ENCODE results near the gene PALMD. TPM values are rescaled to one million over a fixed set of nuclear protein-coding genes. Genes with fewer than 3 reads are reported as not detected.

The PALMD gene
- total and polyA plus RNA-seq, 4 donors, result 12.1 to 42.5 (median 14.5) TPM

DNA sequence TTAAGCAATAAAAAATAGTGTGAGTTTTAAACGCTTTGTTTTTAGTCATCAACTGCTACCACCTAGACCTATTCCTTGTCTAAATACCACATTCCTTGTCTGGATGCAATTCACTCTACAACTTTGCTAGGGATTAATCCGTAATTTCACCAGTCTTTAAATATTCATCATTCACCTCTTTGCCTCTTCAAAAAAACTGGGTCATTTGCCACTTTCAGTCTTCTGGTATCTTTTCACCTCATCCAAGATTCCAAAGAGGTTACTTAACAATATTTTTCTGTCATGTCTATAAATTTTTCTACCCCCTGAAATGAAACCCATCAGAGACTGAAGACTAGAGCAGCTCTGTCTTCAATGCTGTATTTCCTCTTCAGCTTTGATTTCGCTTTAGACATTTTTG is 9.5 kb downstream of the PALMD start:
- 90% methylated on average over 2 of the region's 3 CpGs for WGBS (ENCODE audit: insufficient coverage)
- H3K27me3 ChIP-seq (ENCODE audit: control insufficient read depth, insufficient read depth, low read length), result no peaks in the 10 kb centered on the region
- H3K36me3 ChIP-seq (ENCODE audit: control insufficient read depth, insufficient read depth, low read length), result no peaks in the 10 kb centered on the region
- DNase-seq (ENCODE audit: low read depth in 4 of 6, low spot score in 6 of 6), result no peak
- H3K4me1 ChIP-seq (ENCODE audit: control insufficient read depth, insufficient read depth, low read length), result no peaks in the 10 kb centered on the region
- peaks cover 1% of the 10 kb centered on the region for H3K9me3 ChIP-seq (ENCODE audit: control insufficient read depth, insufficient read depth, low read length)
- H3K4me3 ChIP-seq (ENCODE audit: low read depth, low read length), result no peak overlapping the region
- H3K27ac ChIP-seq (ENCODE audit: low read depth, low read length), result no peak overlapping the region

DNA sequence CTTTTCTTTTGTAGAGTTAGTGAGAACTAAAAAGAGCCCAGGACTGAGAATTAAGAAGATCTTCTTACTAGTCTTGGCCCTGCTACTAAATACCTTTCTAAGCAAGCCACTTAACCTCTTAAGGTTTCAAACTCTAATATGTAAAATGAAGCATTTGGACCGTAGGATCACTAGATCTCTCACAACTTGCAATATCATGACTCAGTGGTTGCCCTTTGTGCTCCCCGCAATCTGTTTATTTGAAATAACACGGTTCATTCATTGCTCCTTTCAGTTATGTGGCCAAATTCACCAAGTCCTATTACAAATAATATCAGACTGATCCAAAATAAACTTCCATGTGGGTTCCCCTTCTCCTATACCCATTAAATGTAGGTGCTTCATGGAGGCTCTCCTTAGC is 10.8 kb downstream of the PALMD start:
- peaks cover 1% of the 10 kb centered on the region for H3K9me3 ChIP-seq (ENCODE audit: control insufficient read depth, insufficient read depth, low read length)
- H3K27me3 ChIP-seq (ENCODE audit: control insufficient read depth, insufficient read depth, low read length), result no peaks in the 10 kb centered on the region
- H3K27ac ChIP-seq (ENCODE audit: low read depth, low read length), result no peak overlapping the region
- no peak overlapping the region for H3K4me3 ChIP-seq (ENCODE audit: low read depth, low read length)
- H3K36me3 ChIP-seq (ENCODE audit: control insufficient read depth, insufficient read depth, low read length), result no peaks in the 10 kb centered on the region
- 85% methylated on average over 3 of the region's 3 CpGs for WGBS (ENCODE audit: insufficient coverage)
- H3K4me1 ChIP-seq (ENCODE audit: control insufficient read depth, insufficient read depth, low read length), result no peaks in the 10 kb centered on the region
- no peak for DNase-seq (ENCODE audit: low read depth in 4 of 6, low spot score in 6 of 6)

DNA sequence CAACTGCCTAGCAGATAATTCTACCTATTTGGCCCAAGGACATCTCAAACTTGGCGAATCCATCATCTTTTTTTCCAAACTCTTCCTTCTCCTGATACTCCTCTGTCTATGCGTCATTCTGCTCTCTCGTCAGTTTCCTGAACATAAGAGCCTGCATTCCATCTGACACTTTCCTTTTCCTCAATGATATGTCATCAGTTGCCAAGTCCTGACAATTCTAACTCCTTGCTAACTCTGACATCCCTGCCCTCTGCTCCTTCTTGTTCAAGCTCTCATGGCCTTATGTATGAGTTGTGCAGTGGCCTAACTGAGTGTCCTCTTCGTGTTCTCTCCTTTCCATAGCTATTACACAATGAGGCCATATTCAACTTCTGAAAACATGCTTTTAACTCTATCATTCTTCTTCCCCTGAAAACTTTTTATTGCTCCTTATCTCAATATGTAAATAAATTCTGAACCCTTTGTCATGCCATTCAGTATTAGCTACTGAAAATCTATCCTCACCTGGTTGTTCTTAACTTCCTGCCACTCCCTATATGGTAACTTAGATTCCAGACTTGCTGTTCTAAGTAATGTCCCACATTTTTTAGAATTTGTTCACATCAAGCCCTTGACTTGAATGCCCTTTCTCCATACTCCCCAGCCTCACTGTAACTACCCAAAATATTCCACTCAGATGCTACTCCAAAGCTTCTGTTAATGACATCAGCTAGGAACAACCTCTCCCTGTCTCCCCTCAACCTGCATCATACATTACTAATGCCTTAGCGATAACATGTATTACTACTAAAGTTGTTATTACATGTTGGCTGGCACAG is 11.5 kb downstream of the PALMD start:
- no peak overlapping the region for H3K4me3 ChIP-seq (ENCODE audit: low read depth, low read length)
- H3K27me3 ChIP-seq (ENCODE audit: control insufficient read depth, insufficient read depth, low read length), result no peaks in the 10 kb centered on the region
- H3K9me3 ChIP-seq (ENCODE audit: control insufficient read depth, insufficient read depth, low read length), result peaks cover 1% of the 10 kb centered on the region
- no peaks in the 10 kb centered on the region for H3K36me3 ChIP-seq (ENCODE audit: control insufficient read depth, insufficient read depth, low read length)
- WGBS (ENCODE audit: insufficient coverage), result 92% methylated on average over 4 of the region's 5 CpGs
- no peak overlapping the region for H3K27ac ChIP-seq (ENCODE audit: low read depth, low read length)
- no peak for DNase-seq (ENCODE audit: low read depth in 4 of 6, low spot score in 6 of 6)
- no peaks in the 10 kb centered on the region for H3K4me1 ChIP-seq (ENCODE audit: control insufficient read depth, insufficient read depth, low read length)

DNA sequence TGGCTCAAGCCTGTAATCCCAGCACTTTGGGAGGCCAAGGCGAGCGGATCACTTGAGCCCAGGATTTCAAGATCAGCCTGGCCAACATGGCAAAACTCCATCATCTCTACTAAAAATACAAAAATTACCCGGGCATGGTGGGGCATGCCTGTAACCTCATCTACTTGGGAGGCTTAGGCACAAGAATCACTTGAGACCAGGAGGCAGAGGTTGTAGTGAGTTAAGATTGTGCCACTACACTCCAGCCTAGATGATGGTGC is 12.0 kb downstream of the PALMD start:
- no peak overlapping the region for H3K27ac ChIP-seq (ENCODE audit: low read depth, low read length)
- no CpG with 5 or more reads among the region's 3 CpGs for WGBS (ENCODE audit: insufficient coverage)

DNA sequence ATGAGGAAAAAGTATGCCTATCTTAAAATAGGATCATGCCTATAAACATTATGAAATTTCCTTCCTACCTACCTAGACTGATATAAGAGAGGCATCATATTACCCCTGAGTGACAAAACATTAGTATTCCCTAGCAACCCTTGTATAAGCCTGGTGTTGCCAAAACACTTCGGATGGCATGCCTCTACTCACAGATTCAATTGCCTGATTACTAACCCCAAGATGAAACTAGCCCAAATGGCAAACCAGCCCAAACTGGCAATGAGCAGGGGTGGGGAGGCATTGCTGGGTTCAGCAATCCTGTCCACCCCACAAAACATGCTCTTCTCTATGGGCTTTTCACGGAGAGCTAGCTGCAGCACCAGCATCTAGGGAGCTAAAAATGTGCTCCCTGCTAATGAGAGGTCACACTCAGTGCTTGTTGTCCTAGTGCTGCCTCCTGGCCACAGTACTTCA is 13.9 kb downstream of the PALMD start:
- 54% methylated on average over 1 of the region's 2 CpGs for WGBS (ENCODE audit: insufficient coverage)
- Histone ChIP-seq H3K27me3 (ENCODE audit: control insufficient read depth, insufficient read depth, low read length) (no peaks in the 10 kb centered on the region), H3K4me1 (ENCODE audit: control insufficient read depth, insufficient read depth, low read length) (no peaks in the 10 kb centered on the region), H3K27ac (ENCODE audit: low read depth, low read length) (peak overlapping the region; percentile 3), H3K4me3 (ENCODE audit: low read depth, low read length) (no peak overlapping the region), H3K9me3 (ENCODE audit: control insufficient read depth, insufficient read depth, low read length) (peaks cover 1% of the 10 kb centered on the region), H3K36me3 (ENCODE audit: control insufficient read depth, insufficient read depth, low read length) (no peaks in the 10 kb centered on the region)
- DNase-seq (ENCODE audit: low read depth in 4 of 6, low spot score in 6 of 6), result no peak

More for the DNA sequence above, 12.0 kb downstream of the PALMD start:
- Histone ChIP-seq H3K9me3 (ENCODE audit: control insufficient read depth, insufficient read depth, low read length) (peaks cover 1% of the 10 kb centered on the region), H3K36me3 (ENCODE audit: control insufficient read depth, insufficient read depth, low read length) (no peaks in the 10 kb centered on the region), H3K4me1 (ENCODE audit: control insufficient read depth, insufficient read depth, low read length) (no peaks in the 10 kb centered on the region), H3K4me3 (ENCODE audit: low read depth, low read length) (no peak overlapping the region), H3K27me3 (ENCODE audit: control insufficient read depth, insufficient read depth, low read length) (no peaks in the 10 kb centered on the region)
- DNase-seq (ENCODE audit: low read depth in 4 of 6, low spot score in 6 of 6), result no peak

DNA sequence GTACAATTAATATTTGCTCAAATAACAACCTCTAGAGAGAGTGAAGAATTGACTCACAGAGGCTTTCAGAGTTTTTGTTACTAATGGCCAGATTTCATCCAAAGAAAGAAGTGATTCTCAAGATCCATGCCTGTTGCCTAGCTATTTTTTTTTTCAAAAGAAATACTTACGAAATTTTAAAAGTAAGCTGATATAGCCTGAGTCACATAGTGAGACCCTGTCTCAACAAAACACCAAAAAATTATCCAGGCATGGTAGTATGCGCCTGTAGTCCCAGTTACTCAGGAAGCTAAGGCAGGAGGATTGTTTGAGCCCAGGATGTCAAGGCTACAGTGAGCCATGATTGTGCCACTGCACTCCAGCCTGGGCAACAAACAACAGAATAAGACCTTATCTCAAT is 14.6 kb downstream of the PALMD start:
- WGBS (ENCODE audit: insufficient coverage), result no CpG with 5 or more reads among the region's 2 CpGs
- no peaks in the 10 kb centered on the region for H3K4me1 ChIP-seq (ENCODE audit: control insufficient read depth, insufficient read depth, low read length)

DNA sequence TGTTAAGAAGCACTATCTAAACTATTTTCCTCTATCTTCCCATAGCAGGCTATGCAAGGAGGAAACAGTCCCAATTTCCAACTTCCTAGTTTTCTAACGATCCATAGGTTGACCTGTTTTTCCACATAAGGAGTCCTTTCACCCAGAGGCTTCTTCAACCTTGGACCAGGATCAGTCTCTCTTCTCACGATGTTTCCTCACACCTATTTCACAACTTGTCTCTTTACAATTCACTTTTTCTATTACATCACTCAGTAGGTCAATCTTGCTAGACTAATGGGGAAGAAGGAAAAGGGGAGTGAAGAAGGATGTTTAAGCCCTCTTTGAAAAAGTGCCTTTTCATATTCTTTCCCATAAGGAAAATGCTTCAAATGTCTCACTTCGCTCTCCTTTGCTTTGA is 15.9 kb downstream of the PALMD start:
- WGBS (ENCODE audit: insufficient coverage), result 70% methylated on average over 1 of the region's 3 CpGs
- no peak for DNase-seq (ENCODE audit: low read depth in 4 of 6, low spot score in 6 of 6)
- Histone ChIP-seq H3K9me3 (ENCODE audit: control insufficient read depth, insufficient read depth, low read length) (no peaks in the 10 kb centered on the region), H3K36me3 (ENCODE audit: control insufficient read depth, insufficient read depth, low read length) (no peaks in the 10 kb centered on the region), H3K4me3 (ENCODE audit: low read depth, low read length) (no peak overlapping the region), H3K4me1 (ENCODE audit: control insufficient read depth, insufficient read depth, low read length) (no peaks in the 10 kb centered on the region), H3K27ac (ENCODE audit: low read depth, low read length) (no peak overlapping the region), H3K27me3 (ENCODE audit: control insufficient read depth, insufficient read depth, low read length) (no peaks in the 10 kb centered on the region)

More for the DNA sequence above, 14.6 kb downstream of the PALMD start:
- Histone ChIP-seq H3K27me3 (ENCODE audit: control insufficient read depth, insufficient read depth, low read length) (no peaks in the 10 kb centered on the region), H3K27ac (ENCODE audit: low read depth, low read length) (no peak overlapping the region), H3K9me3 (ENCODE audit: control insufficient read depth, insufficient read depth, low read length) (peaks cover 1% of the 10 kb centered on the region), H3K4me3 (ENCODE audit: low read depth, low read length) (no peak overlapping the region), H3K36me3 (ENCODE audit: control insufficient read depth, insufficient read depth, low read length) (no peaks in the 10 kb centered on the region)
- no peak for DNase-seq (ENCODE audit: low read depth in 4 of 6, low spot score in 6 of 6)

DNA sequence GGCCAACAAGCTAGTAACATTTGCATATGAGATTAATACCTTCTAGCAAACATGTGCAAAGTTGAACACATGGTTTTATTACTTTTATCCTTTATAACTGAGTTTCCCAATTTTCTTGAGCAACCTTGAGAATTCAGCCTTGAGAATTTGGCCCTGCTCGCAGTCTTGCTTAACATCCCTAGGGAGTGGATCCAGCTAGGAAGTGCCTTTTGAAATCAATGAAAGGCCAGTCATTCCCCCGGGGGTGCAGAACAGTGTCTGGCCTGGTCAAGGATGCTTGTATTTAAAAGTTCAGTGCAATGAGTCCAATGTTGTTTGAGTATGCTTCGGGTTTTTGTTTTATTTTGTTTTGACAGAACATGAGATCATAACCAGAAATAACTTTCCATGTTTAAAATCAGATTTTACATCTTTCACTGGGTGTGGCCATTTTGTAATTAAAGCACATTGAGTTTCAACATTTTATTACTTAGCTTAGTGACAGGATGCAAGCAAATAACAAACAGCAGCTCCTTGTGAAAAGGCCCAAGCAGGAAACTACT is 16.7 kb downstream of the PALMD start:
- Histone ChIP-seq H3K4me1 (ENCODE audit: control insufficient read depth, insufficient read depth, low read length) (no peaks in the 10 kb centered on the region), H3K36me3 (ENCODE audit: control insufficient read depth, insufficient read depth, low read length) (no peaks in the 10 kb centered on the region), H3K4me3 (ENCODE audit: low read depth, low read length) (no peak overlapping the region), H3K9me3 (ENCODE audit: control insufficient read depth, insufficient read depth, low read length) (no peaks in the 10 kb centered on the region), H3K27me3 (ENCODE audit: control insufficient read depth, insufficient read depth, low read length) (no peaks in the 10 kb centered on the region), H3K27ac (ENCODE audit: low read depth, low read length) (no peak overlapping the region)
- WGBS (ENCODE audit: insufficient coverage), result 17% methylated on average over 1 of the region's 3 CpGs
- no peak for DNase-seq (ENCODE audit: low read depth in 4 of 6, low spot score in 6 of 6)

DNA sequence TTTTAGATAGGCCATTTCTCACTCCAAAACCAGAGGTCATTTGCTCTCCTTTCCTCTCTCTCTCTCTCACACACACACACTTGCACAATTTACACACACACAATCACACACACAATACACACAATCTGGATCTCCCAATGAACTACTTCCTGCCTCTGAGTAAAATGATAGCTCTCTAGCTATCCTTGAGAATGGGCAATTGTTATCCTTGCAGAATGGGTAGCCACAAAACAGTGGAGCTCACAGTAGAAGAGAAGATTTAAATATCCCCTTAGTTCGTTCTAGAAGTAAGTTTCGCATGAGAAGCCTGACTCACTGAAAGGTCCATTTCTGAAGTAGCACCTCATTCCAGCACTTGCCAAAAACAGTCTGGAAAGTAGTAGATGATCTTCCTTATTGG is 17.6 kb downstream of the PALMD start:
- H3K4me1 ChIP-seq (ENCODE audit: control insufficient read depth, insufficient read depth, low read length), result no peaks in the 10 kb centered on the region

DNA sequence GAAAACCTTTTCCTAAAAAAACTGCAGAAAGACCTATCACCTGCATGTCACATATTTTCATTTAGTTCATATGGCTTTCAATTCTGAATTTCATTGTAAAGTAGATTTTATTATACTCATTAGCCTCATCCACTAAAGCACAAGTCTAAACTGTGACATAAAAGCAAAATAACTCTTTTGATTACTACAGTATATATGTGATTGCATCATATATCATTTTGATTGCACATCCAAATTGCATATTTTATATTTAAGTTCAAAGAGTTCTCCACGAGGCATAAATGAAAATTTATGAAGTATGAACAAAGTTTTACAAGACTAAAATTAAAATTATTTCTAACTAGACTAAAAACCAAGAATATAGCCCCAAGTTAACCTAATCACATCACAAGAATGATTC is 19.3 kb downstream of the PALMD start:
- no peak for DNase-seq (ENCODE audit: low read depth in 4 of 6, low spot score in 6 of 6)
- no peak overlapping the region for H3K27ac ChIP-seq (ENCODE audit: low read depth, low read length)
- no peaks in the 10 kb centered on the region for H3K36me3 ChIP-seq (ENCODE audit: control insufficient read depth, insufficient read depth, low read length)
- H3K4me3 ChIP-seq (ENCODE audit: low read depth, low read length), result no peak overlapping the region
- H3K9me3 ChIP-seq (ENCODE audit: control insufficient read depth, insufficient read depth, low read length), result no peaks in the 10 kb centered on the region
- WGBS (ENCODE audit: insufficient coverage), result no CpG with 5 or more reads among the region's 1 CpG
- no peaks in the 10 kb centered on the region for H3K27me3 ChIP-seq (ENCODE audit: control insufficient read depth, insufficient read depth, low read length)
- H3K4me1 ChIP-seq (ENCODE audit: control insufficient read depth, insufficient read depth, low read length), result no peaks in the 10 kb centered on the region

More for the DNA sequence above, 17.6 kb downstream of the PALMD start:
- no peaks in the 10 kb centered on the region for H3K9me3 ChIP-seq (ENCODE audit: control insufficient read depth, insufficient read depth, low read length)
- no peak overlapping the region for H3K27ac ChIP-seq (ENCODE audit: low read depth, low read length)
- WGBS (ENCODE audit: insufficient coverage), result no CpG with 5 or more reads among the region's 2 CpGs
- no peaks in the 10 kb centered on the region for H3K27me3 ChIP-seq (ENCODE audit: control insufficient read depth, insufficient read depth, low read length)
- no peaks in the 10 kb centered on the region for H3K36me3 ChIP-seq (ENCODE audit: control insufficient read depth, insufficient read depth, low read length)
- H3K4me3 ChIP-seq (ENCODE audit: low read depth, low read length), result no peak overlapping the region
- DNase-seq (ENCODE audit: low read depth in 4 of 6, low spot score in 6 of 6), result no peak

Data from spinal cord (tissue), 10 donors.